HCT116 (cell line): Measurements from ENCODE around the gene IFNL3.
A peak's percentile ranks its signal among the peaks of the same experiment; 100 is the strongest.

ENCODE experiments used
- CTCF ChIP-seq, 3 experiments: fragments of 200-600 bp in 1 of 3; sonication (generic) in 1 of 3; IDR thresholded peaks in 2 of 3; conservative IDR thresholded peaks in 1 of 3; 2 replicates each; pipeline ENCODE4 v1.5.1; 2012 to 2017; ENCODE audit warnings: low read depth in 2 of 3, low read length in 2 of 3, antibody characterized with exemption in 1 of 3, borderline replicate concordance in 1 of 3, control low read depth in 1 of 3, mild to moderate bottlenecking in 1 of 3, mixed read lengths in 1 of 3, mixed run types in 1 of 3, moderate library complexity in 1 of 3; ENCODE audit not compliant: insufficient read depth in 1 of 3
- EZH2 ChIP-seq: fragments of 200-600 bp; sonication (generic); IDR thresholded peaks from 2 replicates; pipeline ENCODE4 v1.6.1; 2017; ENCODE audit warnings: antibody characterized with exemption, mixed run types
- JUND ChIP-seq: IDR thresholded peaks from 2 replicates; pipeline ENCODE4 v1.6.1; 2012
- MAX ChIP-seq: IDR thresholded peaks from 2 replicates; pipeline ENCODE4 v1.6.1; 2012
- POLR2A ChIP-seq: IDR thresholded peaks from 2 replicates; pipeline ENCODE4 v1.7.0; 2011; ENCODE audit warnings: borderline replicate concordance; ENCODE audit not compliant: insufficient read depth, insufficient read length; ENCODE audit errors: extremely low read depth
- POLR2AphosphoS5 ChIP-seq: IDR thresholded peaks from 2 replicates; pipeline ENCODE4 v1.6.1; 2011; ENCODE audit warnings: mild to moderate bottlenecking, low read depth, low read length, moderate library complexity
- SP1 ChIP-seq: IDR thresholded peaks from 2 replicates; pipeline ENCODE4 v1.6.1; 2012; ENCODE audit warnings: low read depth
- SRF ChIP-seq: IDR thresholded peaks from 2 replicates; pipeline ENCODE4 v1.6.1; 2012; ENCODE audit warnings: low read depth
- TCF7L2 ChIP-seq: IDR thresholded peaks from 2 replicates; pipeline ENCODE4 v1.7.0; 2011; ENCODE audit warnings: borderline replicate concordance, inconsistent platforms; ENCODE audit not compliant: insufficient read depth, insufficient read length; ENCODE audit errors: extremely low read depth
- YY1 ChIP-seq: IDR thresholded peaks from 2 replicates; pipeline ENCODE4 v1.6.1; 2011; ENCODE audit warnings: low read length, low read depth, moderate library complexity, mild to moderate bottlenecking; ENCODE audit not compliant: insufficient replicate concordance; ENCODE audit errors: extremely low read depth
- ZBTB33 ChIP-seq: IDR thresholded peaks from 2 replicates; pipeline ENCODE4 v1.6.1; 2011; ENCODE audit warnings: mild to moderate bottlenecking, low read length, moderate library complexity; ENCODE audit not compliant: insufficient replicate concordance; ENCODE audit errors: extremely low read depth
- ZFX ChIP-seq: fragments of 450-650 bp; IDR thresholded peaks from 2 replicates; pipeline ENCODE4 v1.6.1; 2017

GRCh38 chr19:39212375-39212742 lies 32.4 kb downstream of the IFNL3 start:
- TF ChIP-seq POLR2AphosphoS5: no peak
- peak; percentile 68 to 96 (median 85) for TF ChIP-seq CTCF (IDR thresholded peaks at IDR 0.05 in 2 of 3, conservative IDR thresholded peaks at IDR 0.05 in 1 of 3; ENCODE audit: borderline replicate concordance in 1 of 3, insufficient read depth in 1 of 3, low read depth in 2 of 3, low read length in 2 of 3)
- no peak for TF ChIP-seq POLR2A
- no peak for TF ChIP-seq EZH2
- TF ChIP-seq SRF: peak; percentile 78; the same call in 1 of the 2 replicates
- TF ChIP-seq ZFX: no peak
- no peak for TF ChIP-seq YY1
- no peak; the same call in 1 of the 2 replicates for TF ChIP-seq MAX
- no peak for TF ChIP-seq TCF7L2
- TF ChIP-seq JUND: no peak
- no peak for TF ChIP-seq ZBTB33
- no peak for TF ChIP-seq SP1
